Activated CD4-positive, alpha-beta memory T cell treated with anti-CD3 and anti-CD28 coated beads for 36 hours (primary cell): Measurements from ENCODE around the gene IL37. TPM values are rescaled to one million over a fixed set of nuclear protein-coding genes. Genes with fewer than 3 reads are reported as not detected.

Experiments used
- CTCF ChIA-PET: fragments of 350-600 bp; sonication (Branson Sonifier 250); formaldehyde crosslinking; loops from one replicate; lab custom pipeline; 2021; ENCODE audit warnings: antibody characterized with exemption, inconsistent platforms; lab: Charles Lee
- POLR2A ChIA-PET: fragments of 350-600 bp; sonication (Branson Sonifier 250); formaldehyde crosslinking; loops from one replicate; lab custom pipeline; 2021; ENCODE audit warnings: antibody characterized with exemption; lab: Charles Lee
- DNase-seq: peaks from one replicate; pipeline ENCODE4 v3.0.0-alpha.2; 2020
- H3K27ac Mint-ChIP-seq: one replicate; pipeline ENCODE4 v1.8.0; 2021; ENCODE audit warnings: mixed read lengths
- H3K27me3 Mint-ChIP-seq: one replicate; pipeline ENCODE4 v1.8.0; 2021; ENCODE audit warnings: mixed read lengths
- H3K36me3 Mint-ChIP-seq: one replicate; pipeline ENCODE4 v1.8.0; 2021; ENCODE audit warnings: mixed read lengths
- H3K4me1 Mint-ChIP-seq: one replicate; pipeline ENCODE4 v1.8.0; 2021; ENCODE audit warnings: low read depth, mixed read lengths
- H3K4me3 Mint-ChIP-seq: one replicate; pipeline ENCODE4 v1.8.0; 2021; ENCODE audit warnings: mild to moderate bottlenecking, mixed read lengths
- H3K9me3 Mint-ChIP-seq: one replicate; pipeline ENCODE4 v1.8.0; 2021; ENCODE audit warnings: mixed read lengths
- intact Hi-C: fragments of 100-400 bp; cut with micrococcal nuclease; formaldehyde crosslinking; loops from one replicate; pipeline ENCODE4 v1.15.1; 2023
- total RNA-seq, 2 experiments: library from RNA; stranded (reverse); gene quantifications; one replicate each; pipeline ENCODE4 v1.2.3, GENCODE V29; 2021

IL37 gene
- total RNA-seq = not detected

GRCh38 chr2:112910865-112911264 lies at the start of gene IL37:
TSS of gene IL37 (plus strand) at chr2:112911165. CDS start at chr2:112913013, 1,848 bp downstream.
- intact Hi-C loops = no loop called here
- peaks cover 11% of the 10 kb centered on the region for H3K4me1 Mint-ChIP-seq
- CTCF ChIA-PET = interaction anchor here (1.3 kb wide), 1 partner anchor 26 kb away, joined by 7 read pairs; no protein-coding TSS in a partner anchor
- H3K4me3 Mint-ChIP-seq = no peak within 1 kb of the TSS
- H3K36me3 Mint-ChIP-seq = no peaks in the 10 kb centered on the region
- H3K27me3 Mint-ChIP-seq = no peaks in the 10 kb centered on the region
- DNase-seq = no peak
- no peak within 1 kb of the TSS for H3K27ac Mint-ChIP-seq
- POLR2A ChIA-PET = no interaction called here
- H3K9me3 Mint-ChIP-seq = no peaks in the 10 kb centered on the region

- Mint-ChIP-seq H3K27me3 (peaks cover 2% of the 10 kb centered on the region), H3K27ac (no peak overlapping the region), H3K9me3 (peaks cover 13% of the 10 kb centered on the region), H3K4me1 (no peaks in the 10 kb centered on the region), H3K36me3 (peaks cover 2% of the 10 kb centered on the region), H3K4me3 (no peak overlapping the region)
- DNase-seq = no peak
- ChIA-PET POLR2A (no interaction called here), CTCF (interaction anchor here (1.2 kb wide), 1 partner anchor 21 kb away, joined by 7 read pairs; no protein-coding TSS in a partner anchor)
- intact Hi-C loops = no loop called here
Observed at GRCh38 chr2:112864072-112864471, 46.9 kb upstream of the IL37 start.

DNA sequence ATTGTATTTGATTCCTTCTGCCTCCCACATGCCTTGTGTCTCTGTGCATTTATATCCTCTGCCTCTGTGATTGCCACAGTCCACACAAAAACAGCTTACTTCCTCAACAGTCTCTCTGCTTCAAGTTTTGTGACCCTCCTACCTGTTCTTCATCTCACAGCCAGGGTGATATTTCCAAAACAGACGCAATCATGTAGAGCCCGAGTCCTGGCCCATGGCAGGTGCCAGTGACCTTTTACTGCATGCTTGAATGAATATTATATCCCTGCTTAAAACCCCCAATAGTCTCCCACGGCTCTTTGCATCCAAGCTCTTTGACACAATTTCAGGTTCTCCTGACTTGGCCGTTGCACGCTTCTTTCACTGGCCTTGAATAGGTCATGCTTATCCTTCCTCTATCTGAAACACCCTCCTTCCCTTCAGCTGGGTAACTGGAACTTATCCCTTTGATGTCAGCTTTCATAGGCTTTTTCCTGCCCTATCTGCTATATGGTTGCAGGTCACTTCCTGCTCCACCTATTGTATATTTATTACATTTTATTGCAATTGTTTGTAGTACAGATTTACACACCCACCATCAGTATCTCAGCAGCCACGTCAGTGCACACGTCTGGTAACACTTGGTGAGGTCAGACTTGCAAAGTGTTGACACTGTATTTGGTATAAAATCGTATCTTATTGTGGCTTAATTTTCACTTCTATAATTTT lies 44.7 kb upstream of the IL37 start:
- DNase-seq = no peak
- H3K27ac Mint-ChIP-seq = no peak overlapping the region
- ChIA-PET CTCF (no interaction called here), POLR2A (no interaction called here)
- peaks cover 12% of the 10 kb centered on the region for H3K27me3 Mint-ChIP-seq
- H3K9me3 Mint-ChIP-seq = no peaks in the 10 kb centered on the region
- no peaks in the 10 kb centered on the region for H3K36me3 Mint-ChIP-seq
- no peak overlapping the region for H3K4me3 Mint-ChIP-seq
- peaks cover 3% of the 10 kb centered on the region for H3K4me1 Mint-ChIP-seq
- intact Hi-C loops = no loop called here

DNA sequence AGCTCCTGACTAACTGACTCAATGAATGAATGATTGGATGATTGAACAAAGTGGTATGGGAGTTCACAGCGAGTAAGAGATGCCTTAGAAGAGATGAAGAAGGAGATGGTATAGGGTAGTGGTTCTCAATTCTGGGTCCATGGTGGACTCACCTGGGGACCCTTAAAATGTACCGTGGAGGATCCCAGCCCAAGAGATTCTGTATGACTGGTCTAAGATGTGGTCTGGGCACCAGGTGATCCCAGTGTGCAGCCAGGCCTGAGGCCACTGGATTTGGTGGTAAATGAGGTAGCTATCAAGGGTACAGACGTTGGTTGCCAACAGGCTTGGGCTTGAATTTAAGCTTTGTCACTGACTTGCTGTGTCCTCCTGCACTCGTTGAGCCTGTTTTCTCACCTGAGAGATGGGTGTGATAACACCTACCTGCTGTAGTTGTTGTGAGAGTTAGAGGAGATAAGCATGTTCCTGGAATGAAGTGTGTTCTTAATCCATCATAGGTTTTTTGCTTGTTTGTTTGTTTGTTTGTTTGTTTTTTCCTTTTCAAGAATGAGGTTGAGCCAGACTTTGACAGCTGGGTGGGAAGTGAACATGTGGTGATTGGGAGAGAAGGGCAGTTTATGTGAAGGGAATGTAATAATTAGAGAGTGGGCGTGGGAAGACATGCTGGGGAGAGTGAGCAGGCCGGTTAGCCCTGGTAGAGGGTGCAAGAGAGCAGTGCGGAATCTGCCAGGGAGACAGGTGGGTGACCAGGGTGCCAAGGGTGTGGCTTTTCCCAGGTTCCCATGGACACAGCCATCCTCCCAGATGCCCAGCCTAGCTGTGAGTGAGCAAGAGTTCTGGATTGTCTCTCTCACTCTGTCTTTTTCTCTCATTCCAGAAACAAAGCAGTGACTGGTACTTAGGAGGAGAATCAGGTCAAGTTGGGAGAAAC lies 43.0 kb upstream of the IL37 start:
- ChIA-PET POLR2A (no interaction called here), CTCF (interaction anchor here (1.9 kb wide), 1 partner anchor 17 kb away, joined by 7 read pairs; no protein-coding TSS in a partner anchor)
- Mint-ChIP-seq H3K9me3 (no peaks in the 10 kb centered on the region), H3K4me3 (no peak overlapping the region), H3K27me3 (peaks cover 14% of the 10 kb centered on the region), H3K4me1 (peaks cover 3% of the 10 kb centered on the region), H3K36me3 (no peaks in the 10 kb centered on the region), H3K27ac (no peak overlapping the region)
- DNase-seq = no peak
- intact Hi-C loops = no loop called here

GRCh38 chr2:112869258-112869842 lies 41.6 kb upstream of the IL37 start:
- Mint-ChIP-seq H3K27me3 (peaks cover 16% of the 10 kb centered on the region), H3K9me3 (no peaks in the 10 kb centered on the region), H3K27ac (no peak overlapping the region), H3K36me3 (no peaks in the 10 kb centered on the region), H3K4me3 (no peak overlapping the region), H3K4me1 (peaks cover 3% of the 10 kb centered on the region)
- intact Hi-C loops = no loop called here
- ChIA-PET CTCF (interaction anchor here (1.9 kb wide), 1 partner anchor 16 kb away, joined by 7 read pairs; no protein-coding TSS in a partner anchor), POLR2A (no interaction called here)
- DNase-seq = peak; percentile 53

DNA sequence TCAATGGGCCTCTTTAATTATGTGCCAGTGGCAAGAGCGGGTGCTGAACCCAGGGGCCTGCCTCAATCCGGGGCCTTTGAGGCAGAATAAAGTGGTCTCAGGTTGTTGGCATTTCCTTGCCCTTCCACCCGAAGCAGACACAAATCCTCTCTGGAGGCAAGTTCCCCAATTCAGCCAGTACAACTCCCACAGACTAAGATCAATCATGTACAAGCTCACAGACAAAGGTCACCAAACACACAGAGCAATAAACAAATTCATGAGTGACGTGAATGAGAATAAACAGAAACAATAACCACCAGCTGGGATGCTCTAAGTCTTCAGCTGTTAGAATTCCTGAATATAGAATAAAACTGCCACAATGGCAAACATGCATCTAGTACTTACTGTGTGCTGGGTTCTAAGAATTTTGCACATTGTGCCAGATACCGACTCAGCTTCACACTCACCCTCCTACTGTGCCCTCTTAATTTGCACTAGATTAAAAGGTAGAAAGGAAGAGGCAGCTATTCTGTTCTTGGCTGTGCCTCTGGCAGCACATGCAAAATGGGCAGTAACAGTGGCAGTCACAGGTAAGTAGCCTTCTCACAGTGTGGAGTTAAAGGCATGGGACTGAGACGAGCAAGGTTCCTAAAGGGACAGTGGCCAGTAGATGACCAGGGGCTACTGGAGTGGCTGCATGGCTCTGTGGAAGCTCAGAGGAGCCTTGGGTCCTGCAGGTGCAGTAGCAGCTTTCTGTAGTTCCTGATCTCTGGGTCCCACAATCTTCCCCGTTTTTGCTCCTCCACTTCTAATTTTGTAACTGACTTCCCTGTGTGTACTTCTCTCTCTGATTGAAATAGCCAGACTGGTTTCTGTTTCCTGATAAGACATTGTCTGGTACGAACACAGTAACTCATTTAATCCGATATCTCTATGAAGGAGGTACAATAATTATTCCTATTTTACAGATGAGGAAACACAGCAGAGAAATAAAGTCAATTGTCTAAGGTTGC lies 39.8 kb upstream of the IL37 start:
- peaks cover 3% of the 10 kb centered on the region for H3K4me1 Mint-ChIP-seq
- H3K9me3 Mint-ChIP-seq = no peaks in the 10 kb centered on the region
- POLR2A ChIA-PET = no interaction called here
- no peaks in the 10 kb centered on the region for H3K36me3 Mint-ChIP-seq
- CTCF ChIA-PET = interaction anchor here (1.3 kb wide), 1 partner anchor 122 kb away, joined by 4 read pairs; no protein-coding TSS in a partner anchor
- peaks cover 16% of the 10 kb centered on the region for H3K27me3 Mint-ChIP-seq
- DNase-seq = no peak
- H3K4me3 Mint-ChIP-seq = no peak overlapping the region
- H3K27ac Mint-ChIP-seq = no peak overlapping the region
- intact Hi-C loops = no loop called here

DNA sequence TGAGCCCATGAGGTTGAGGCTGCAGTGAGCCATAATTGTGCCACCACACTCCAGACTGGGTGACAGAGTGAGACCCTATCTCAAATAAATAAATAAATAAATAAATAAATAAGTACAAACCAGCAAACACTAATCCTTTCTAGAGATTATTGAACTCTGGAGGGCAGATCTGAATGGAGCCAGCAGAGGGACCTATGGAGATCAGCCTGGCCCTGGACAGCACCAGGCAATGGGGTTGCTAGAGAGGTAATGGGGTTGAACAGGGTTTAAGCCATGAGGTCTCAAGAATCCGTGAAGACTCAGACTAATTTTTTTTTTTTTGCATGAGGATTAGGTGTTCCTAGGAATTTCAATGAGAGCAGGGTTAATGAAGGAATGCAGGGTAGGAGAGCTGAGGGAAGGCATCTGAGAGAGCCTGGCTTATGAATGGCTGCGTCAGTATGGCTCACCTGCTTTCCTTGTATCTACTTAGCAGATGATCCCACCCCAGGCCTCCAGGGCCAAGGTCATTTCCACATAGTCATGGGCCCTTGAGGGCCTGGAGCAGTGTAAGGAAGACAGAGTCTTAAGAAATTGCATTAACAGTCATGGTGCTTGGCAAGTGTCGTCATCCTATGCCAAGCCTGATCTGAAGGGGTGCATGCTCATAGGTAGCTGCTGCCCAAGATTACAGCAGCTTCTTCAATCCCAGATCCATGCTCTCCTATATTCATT lies 34.6 kb upstream of the IL37 start:
- CTCF ChIA-PET = interaction anchor here (2.3 to 7.5 kb wide), 2 partner anchors 10 to 125 kb away, joined by 9 to 84 read pairs; no protein-coding TSS in a partner anchor
- Mint-ChIP-seq H3K9me3 (no peaks in the 10 kb centered on the region), H3K27ac (no peak overlapping the region), H3K4me1 (peaks cover 17% of the 10 kb centered on the region), H3K4me3 (no peak overlapping the region), H3K27me3 (peaks cover 4% of the 10 kb centered on the region), H3K36me3 (no peaks in the 10 kb centered on the region)
- intact Hi-C loops = no loop called here
- POLR2A ChIA-PET = no interaction called here
- DNase-seq = no peak

DNA sequence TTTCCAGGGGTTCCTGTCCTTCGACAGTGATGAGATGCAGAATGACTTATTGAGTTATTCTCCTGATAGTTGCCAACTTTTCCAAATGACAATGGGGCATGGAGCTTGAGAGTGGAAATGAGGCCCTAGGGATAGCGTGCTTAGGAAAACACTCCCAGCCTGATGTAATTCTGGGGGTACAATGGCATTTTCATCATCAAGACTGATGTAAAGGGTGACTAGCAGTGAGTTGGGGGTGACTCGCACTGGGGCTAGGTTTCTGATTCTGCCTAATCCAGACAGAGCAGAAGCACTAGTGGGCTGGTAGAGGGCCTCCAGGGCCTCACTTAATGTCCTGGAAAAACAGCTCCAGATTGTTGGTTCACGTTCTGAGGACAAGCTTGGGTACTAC lies 34.0 kb upstream of the IL37 start:
- Mint-ChIP-seq H3K36me3 (no peaks in the 10 kb centered on the region), H3K27me3 (peaks cover 2% of the 10 kb centered on the region), H3K4me1 (peaks cover 20% of the 10 kb centered on the region), H3K4me3 (no peak overlapping the region), H3K27ac (no peak overlapping the region), H3K9me3 (no peaks in the 10 kb centered on the region)
- intact Hi-C loops = no loop called here
- POLR2A ChIA-PET = no interaction called here
- no peak for DNase-seq
- CTCF ChIA-PET = interaction anchor here (2.3 to 7.5 kb wide), 2 partner anchors 9 to 126 kb away, joined by 9 to 84 read pairs; no protein-coding TSS in a partner anchor

GRCh38 chr2:112877423-112877822 lies 33.5 kb upstream of the IL37 start:
- intact Hi-C loops = no loop called here
- H3K27me3 Mint-ChIP-seq = peaks cover 1% of the 10 kb centered on the region
- CTCF ChIA-PET = interaction anchor here (2.3 to 7.5 kb wide), 2 partner anchors 9 to 126 kb away, joined by 9 to 84 read pairs; no protein-coding TSS in a partner anchor
- no peaks in the 10 kb centered on the region for H3K9me3 Mint-ChIP-seq
- H3K36me3 Mint-ChIP-seq = no peaks in the 10 kb centered on the region
- POLR2A ChIA-PET = no interaction called here
- H3K27ac Mint-ChIP-seq = no peak overlapping the region
- no peak overlapping the region for H3K4me3 Mint-ChIP-seq
- H3K4me1 Mint-ChIP-seq = peaks cover 20% of the 10 kb centered on the region
- no peak for DNase-seq

- Mint-ChIP-seq H3K27me3 (no peaks in the 10 kb centered on the region), H3K9me3 (no peaks in the 10 kb centered on the region), H3K27ac (peak overlapping the region; percentile 77), H3K4me3 (no peak overlapping the region), H3K4me1 (peaks cover 22% of the 10 kb centered on the region), H3K36me3 (no peaks in the 10 kb centered on the region)
- intact Hi-C loops = loop anchor here (5.0 to 10.0 kb wide), 2 partner anchors 82 to 255 kb away; no protein-coding TSS in a partner anchor
- POLR2A ChIA-PET = no interaction called here
- DNase-seq = no peak
- CTCF ChIA-PET = interaction anchor here (1.0 to 7.5 kb wide), 4 partner anchors 80 to 153 kb away, joined by 3 to 84 read pairs (median 4); no protein-coding TSS in a partner anchor
Observed at GRCh38 chr2:112879491-112880041, 31.4 kb upstream of the IL37 start.
